SK-N-SH (cell line): ENCODE data around the gene SRD5A1. TPM values are rescaled to one million over a fixed set of nuclear protein-coding genes. Genes with fewer than 3 reads are reported as not detected.

Experiments used
- CTCF ChIA-PET: fragments of 300-600, 350-600 bp; formaldehyde crosslinking; extraction: SDS; loops from one replicate; lab custom pipeline; 2021; lab: Yijun Ruan, JAX
- POLR2A ChIA-PET: fragments of 350-600 bp; sonication (Branson Sonifier 250); formaldehyde crosslinking; extraction: SDS; loops from one replicate; lab custom pipeline; 2020; ENCODE audit warnings: antibody characterized with exemption, inconsistent platforms; lab: Yijun Ruan, JAX
- DNase-seq: peaks from one replicate; pipeline ENCODE4 v3.0.0; 2012
- H2AFZ ChIP-seq: fragments of 200-600 bp; sonication (generic); 2 replicates; pipeline ENCODE4 v1.8.1; 2016; ENCODE audit warnings: antibody characterized with exemption, mild to moderate bottlenecking, low read depth
- H3F3A ChIP-seq: fragments of 200-600 bp; sonication (generic); replicated peaks from 2 replicates; pipeline ENCODE3; 2016; ENCODE audit warnings: antibody characterized with exemption, mild to moderate bottlenecking; ENCODE audit not compliant: insufficient read depth
- H3K27ac ChIP-seq, 2 experiments: fragments of 200-500 bp in 1 of 2; fragments of 200-600 bp in 1 of 2; sonication (Bioruptor generic) in 1 of 2; sonication (generic), shearing (Covaris generic) in 1 of 2; 2 replicates each; pipeline versions ENCODE4 v1.5.1 to v1.6.1; 2014 to 2016; ENCODE audit warnings: low read depth in 2 of 2, inconsistent platforms in 1 of 2, low read length in 1 of 2, mild to moderate bottlenecking in 1 of 2, mixed read lengths in 1 of 2
- H3K27me3 ChIP-seq: fragments of 200-600 bp; sonication (generic), shearing (Covaris generic); 2 replicates; pipeline ENCODE4 v1.6.1; 2016; ENCODE audit warnings: mixed run types; ENCODE audit not compliant: insufficient read depth
- H3K36me3 ChIP-seq, 2 experiments: fragments of 200-500 bp in 1 of 2; fragments of 200-600 bp in 1 of 2; sonication (Bioruptor generic) in 1 of 2; sonication (generic) in 1 of 2; replicated peaks in 1 of 2; 2 replicates each; pipeline versions ENCODE3 to v1.5.1; 2014 to 2016; ENCODE audit warnings: low read length in 1 of 2, mild to moderate bottlenecking in 1 of 2; ENCODE audit not compliant: insufficient read depth in 2 of 2, control insufficient read depth in 1 of 2
- H3K4me1 ChIP-seq, 2 experiments: fragments of 200-500 bp in 1 of 2; fragments of 200-600 bp in 1 of 2; sonication (Bioruptor generic) in 1 of 2; sonication (generic), shearing (Covaris generic) in 1 of 2; 2 replicates each; pipeline versions ENCODE4 v1.5.1 to v1.6.1; 2014 to 2016; ENCODE audit warnings: low read depth in 1 of 2, low read length in 1 of 2, mixed run types in 1 of 2; ENCODE audit not compliant: insufficient read depth in 2 of 2, control insufficient read depth in 1 of 2
- H3K4me2 ChIP-seq: fragments of 200-600 bp; sonication (generic), shearing (Covaris generic); 2 replicates; pipeline ENCODE4 v1.6.1; 2017; ENCODE audit warnings: mixed run types
- H3K4me3 ChIP-seq, 2 experiments: fragments of 200-500 bp in 1 of 2; fragments of 200-600 bp in 1 of 2; sonication (Bioruptor generic) in 1 of 2; sonication (generic), shearing (Covaris generic) in 1 of 2; 2 replicates each; pipeline versions ENCODE4 v1.5.1 to v1.8.1; 2014 to 2016; ENCODE audit warnings: low read depth in 2 of 2, inconsistent platforms in 1 of 2, low read length in 1 of 2, mild to moderate bottlenecking in 1 of 2, mixed read lengths in 1 of 2, moderate library complexity in 1 of 2
- H3K79me2 ChIP-seq: fragments of 200-600 bp; sonication (generic); 2 replicates; pipeline ENCODE4 v1.8.1; 2017; ENCODE audit warnings: mild to moderate bottlenecking; ENCODE audit not compliant: insufficient read depth
- H3K9ac ChIP-seq: fragments of 200-600 bp; sonication (generic); 2 replicates; pipeline ENCODE4 v1.6.1; 2017; ENCODE audit warnings: mixed run types
- H3K9me2 ChIP-seq: fragments of 200-600 bp; sonication (generic); 2 replicates; pipeline ENCODE4 v1.6.1; 2017; ENCODE audit warnings: mixed run types
- H3K9me3 ChIP-seq: fragments of 200-600 bp; sonication (generic); 2 replicates; pipeline ENCODE4 v1.6.1; 2017; ENCODE audit warnings: mixed run types, mild to moderate bottlenecking, moderate library complexity
- H4K20me1 ChIP-seq: fragments of 200-600 bp; sonication (generic); 2 replicates; pipeline ENCODE4 v1.6.1; 2017; ENCODE audit warnings: mild to moderate bottlenecking, mixed run types; ENCODE audit not compliant: insufficient read depth
- CHD2 ChIP-seq: fragments of 150-350 bp; IDR thresholded peaks from 2 replicates; pipeline ENCODE4 v1.6.1; 2018; ENCODE audit warnings: low read length; ENCODE audit not compliant: partially characterized antibody
- EP300 ChIP-seq, 2 experiments: IDR thresholded peaks; 2 replicates each; pipeline versions ENCODE4 v1.4.0 to v1.6.1; 2012; ENCODE audit warnings: borderline replicate concordance in 1 of 2, low read depth in 1 of 2, low read length in 1 of 2
- FOXM1 ChIP-seq: IDR thresholded peaks from 2 replicates; pipeline ENCODE4 v1.4.0; 2012; ENCODE audit warnings: low read depth, mild to moderate bottlenecking
- JUND ChIP-seq: IDR thresholded peaks from 2 replicates; pipeline ENCODE4 v1.4.0; 2012
- MEF2A ChIP-seq: IDR thresholded peaks from 2 replicates; pipeline ENCODE4 v1.4.0; 2012; ENCODE audit warnings: low read depth, borderline replicate concordance
- NFIC ChIP-seq: IDR thresholded peaks from 2 replicates; pipeline ENCODE4 v1.4.0; 2012; ENCODE audit warnings: borderline replicate concordance
- RFX5 ChIP-seq: IDR thresholded peaks from 2 replicates; pipeline ENCODE4 v1.6.1; 2012; ENCODE audit warnings: mild to moderate bottlenecking, improper control_type of control experiment, low read length
- SIN3A ChIP-seq: IDR thresholded peaks from 2 replicates; pipeline ENCODE4 v1.6.1; 2012; ENCODE audit warnings: low read depth, mild to moderate bottlenecking, low read length, moderate library complexity, borderline replicate concordance
- SMC3 ChIP-seq: IDR thresholded peaks from 2 replicates; pipeline ENCODE4 v1.6.1; 2012; ENCODE audit warnings: low read depth, low read length, improper control_type of control experiment
- TAF1 ChIP-seq: IDR thresholded peaks from 2 replicates; pipeline ENCODE4 v1.6.1; 2012; ENCODE audit warnings: low read depth, mild to moderate bottlenecking, low read length, moderate library complexity, borderline replicate concordance
- TCF12 ChIP-seq: IDR thresholded peaks from 2 replicates; pipeline ENCODE4 v1.4.0; 2012
- TEAD4 ChIP-seq: IDR thresholded peaks from 2 replicates; pipeline ENCODE4 v1.4.0; 2012; ENCODE audit warnings: mild to moderate bottlenecking, borderline replicate concordance; ENCODE audit not compliant: insufficient read depth
- WGBS: methylation state at CpG from one replicate; pipeline ENCODE4 v1.1.6; 2017; ENCODE audit warnings: low lambda C conversion rate; 5-methylcytosine and 5-hydroxymethylcytosine counted together
- polyA plus RNA-seq, 3 experiments: library from polyadenylated mRNA; depleted of rRNA; stranded (reverse); fragments of >200 nt; gene quantifications; 2 replicates each; pipeline ENCODE4 v1.2.3, GENCODE V29; 2012
- TF ChIP-seq, protein P1 (sequence below): IDR thresholded peaks from 2 replicates; pipeline ENCODE4; 2012
- TF ChIP-seq, protein P2 (sequence below): IDR thresholded peaks from 2 replicates; pipeline ENCODE4 v1.4.0; 2012; ENCODE audit warnings: low read depth, borderline replicate concordance
- TF ChIP-seq, protein P3 (sequence below): IDR thresholded peaks from 2 replicates; pipeline ENCODE4 v1.4.0; 2012; ENCODE audit warnings: low read depth, borderline replicate concordance
- TF ChIP-seq, protein P4 (sequence below): IDR thresholded peaks from 2 replicates; pipeline ENCODE4 v1.4.0; 2012; ENCODE audit warnings: low read depth

The SRD5A1 gene
- polyA plus RNA-seq, 1 of the 3 experiments (the other 2 are of a cell fraction) = 24.0 TPM

DNA sequence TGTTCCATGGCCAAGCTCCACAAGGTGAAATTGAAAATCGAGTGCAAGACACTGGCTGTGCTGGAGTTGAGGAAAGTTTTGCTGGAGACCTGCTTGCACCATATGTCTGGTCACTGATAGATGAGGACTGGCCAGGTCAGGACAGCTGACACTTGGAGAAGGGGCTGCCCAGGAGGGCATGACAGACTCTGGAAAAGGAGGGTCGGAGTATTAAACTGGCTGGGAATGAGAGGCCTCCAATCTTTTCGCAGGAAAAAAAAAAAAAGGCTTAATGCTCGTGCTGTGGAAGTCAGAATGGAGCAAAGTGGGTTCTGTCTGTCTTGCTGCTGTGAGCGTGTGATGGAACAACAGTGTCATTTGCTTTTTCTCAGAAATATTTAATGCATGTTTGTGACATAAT lies 85.5 kb downstream of the SRD5A1 start:
- ChIA-PET POLR2A (no interaction called here), CTCF (no interaction called here)
- 74% methylated on average over 5 of the region's 5 CpGs for WGBS
- H3F3A ChIP-seq = no peaks in the 10 kb centered on the region
- H3K9me3 ChIP-seq = no peaks in the 10 kb centered on the region
- no peak for DNase-seq
- no peaks in the 10 kb centered on the region for H3K9me2 ChIP-seq
- no peaks in the 10 kb centered on the region for H3K27me3 ChIP-seq
- H3K4me3 ChIP-seq = no peak overlapping the region
- H3K27ac ChIP-seq = no peak overlapping the region
- no peak overlapping the region for H2AFZ ChIP-seq
- TF ChIP-seq, protein P1, sequence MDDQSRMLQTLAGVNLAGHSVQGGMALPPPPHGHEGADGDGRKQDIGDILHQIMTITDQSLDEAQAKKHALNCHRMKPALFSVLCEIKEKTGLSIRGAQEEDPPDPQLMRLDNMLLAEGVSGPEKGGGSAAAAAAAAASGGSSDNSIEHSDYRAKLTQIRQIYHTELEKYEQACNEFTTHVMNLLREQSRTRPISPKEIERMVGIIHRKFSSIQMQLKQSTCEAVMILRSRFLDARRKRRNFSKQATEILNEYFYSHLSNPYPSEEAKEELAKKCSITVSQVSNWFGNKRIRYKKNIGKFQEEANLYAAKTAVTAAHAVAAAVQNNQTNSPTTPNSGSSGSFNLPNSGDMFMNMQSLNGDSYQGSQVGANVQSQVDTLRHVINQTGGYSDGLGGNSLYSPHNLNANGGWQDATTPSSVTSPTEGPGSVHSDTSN = no peak
- TF ChIP-seq CHD2 (no peak), FOXM1 (no peak), SIN3A (no peak), EP300 (IDR thresholded peaks at IDR 0.05; ENCODE audit: borderline replicate concordance in 1 of 2, low read depth in 1 of 2, low read length in 1 of 2) (no peak), RFX5 (no peak), JUND (no peak), SMC3 (no peak), TEAD4 (no peak), TCF12 (no peak), MEF2A (no peak), NFIC (no peak), TAF1 (no peak)
- TF ChIP-seq, protein P2, sequence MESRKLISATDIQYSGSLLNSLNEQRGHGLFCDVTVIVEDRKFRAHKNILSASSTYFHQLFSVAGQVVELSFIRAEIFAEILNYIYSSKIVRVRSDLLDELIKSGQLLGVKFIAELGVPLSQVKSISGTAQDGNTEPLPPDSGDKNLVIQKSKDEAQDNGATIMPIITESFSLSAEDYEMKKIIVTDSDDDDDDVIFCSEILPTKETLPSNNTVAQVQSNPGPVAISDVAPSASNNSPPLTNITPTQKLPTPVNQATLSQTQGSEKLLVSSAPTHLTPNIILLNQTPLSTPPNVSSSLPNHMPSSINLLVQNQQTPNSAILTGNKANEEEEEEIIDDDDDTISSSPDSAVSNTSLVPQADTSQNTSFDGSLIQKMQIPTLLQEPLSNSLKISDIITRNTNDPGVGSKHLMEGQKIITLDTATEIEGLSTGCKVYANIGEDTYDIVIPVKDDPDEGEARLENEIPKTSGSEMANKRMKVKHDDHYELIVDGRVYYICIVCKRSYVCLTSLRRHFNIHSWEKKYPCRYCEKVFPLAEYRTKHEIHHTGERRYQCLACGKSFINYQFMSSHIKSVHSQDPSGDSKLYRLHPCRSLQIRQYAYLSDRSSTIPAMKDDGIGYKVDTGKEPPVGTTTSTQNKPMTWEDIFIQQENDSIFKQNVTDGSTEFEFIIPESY = no peak
- TF ChIP-seq, protein P3, sequence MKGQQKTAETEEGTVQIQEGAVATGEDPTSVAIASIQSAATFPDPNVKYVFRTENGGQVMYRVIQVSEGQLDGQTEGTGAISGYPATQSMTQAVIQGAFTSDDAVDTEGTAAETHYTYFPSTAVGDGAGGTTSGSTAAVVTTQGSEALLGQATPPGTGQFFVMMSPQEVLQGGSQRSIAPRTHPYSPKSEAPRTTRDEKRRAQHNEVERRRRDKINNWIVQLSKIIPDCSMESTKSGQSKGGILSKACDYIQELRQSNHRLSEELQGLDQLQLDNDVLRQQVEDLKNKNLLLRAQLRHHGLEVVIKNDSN = no peak
- TF ChIP-seq, protein P4, sequence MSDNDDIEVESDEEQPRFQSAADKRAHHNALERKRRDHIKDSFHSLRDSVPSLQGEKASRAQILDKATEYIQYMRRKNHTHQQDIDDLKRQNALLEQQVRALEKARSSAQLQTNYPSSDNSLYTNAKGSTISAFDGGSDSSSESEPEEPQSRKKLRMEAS = no peak
- H3K4me1 ChIP-seq = peaks cover 42 to 63% of the 10 kb centered on the region in 2 experiments
- peaks cover 91% of the 10 kb centered on the region for H4K20me1 ChIP-seq
- no peak overlapping the region for H3K9ac ChIP-seq
- H3K79me2 ChIP-seq = peaks cover 95% of the 10 kb centered on the region
- peaks cover 0 to 8% of the 10 kb centered on the region in 2 experiments for H3K36me3 ChIP-seq
- H3K4me2 ChIP-seq = no peak overlapping the region
